A549 treated with ZK216348 at 1 μM for 4 hours (cell line): ENCODE measurements around the gene SLC25A33. TPM values are rescaled to one million over a fixed set of nuclear protein-coding genes. Genes with fewer than 3 reads are reported as not detected.

ENCODE experiments used
- total RNA-seq: library from RNA; stranded (reverse); fragments of 200-300 nt; extraction: Qiagen RNA extraction; gene quantifications from 5 replicates; pipeline ENCODE4 v1.2.3, GENCODE V29; 2022; ENCODE audit warnings: low read depth

Gene SLC25A33
- 2.9 to 3.5 TPM (median 3.2 TPM) in 5 replicates for total RNA-seq

GRCh38 chr1:9539165-9539828, at the start of gene SLC25A33:
SLC25A33 (plus strand) TSS chr1:9539465; CDS start chr1:9539692, 227 bp downstream.

GRCh38 chr1:9588551-9589143, 49.4 kb downstream of the SLC25A33 start, which contains the start of gene TMEM201:
TMEM201 (plus strand) TSS chr1:9588911; CDS start chr1:9588931, 20 bp downstream.

Other genes starting within 250 kb of the SLC25A33 start
- 27.8 to 36.4 TPM (median 28.8 TPM) in 5 replicates for gene SPSB1, start 246.6 kb upstream of the SLC25A33 start, total RNA-seq
- gene TMEM201, start 49.4 kb downstream of the SLC25A33 start, total RNA-seq: 8.3 to 15.1 TPM (median 13.4 TPM) in 5 replicates
- gene PIK3CD, start 112.3 kb downstream of the SLC25A33 start, total RNA-seq: 5.4 to 9.8 TPM (median 7.6 TPM) in 5 replicates